HCT116 (cell line): ENCODE data around the gene CRMP1. TPM values are rescaled to one million over a fixed set of nuclear protein-coding genes. Genes with fewer than 3 reads are reported as not detected.

Experiments
- ATAC-seq: fragments of 200-7000 bp; cut with Tn5 transposase; 2 replicates; pipeline ENCODE4 v1.9.1; 2020; ENCODE audit warnings: mild to moderate bottlenecking, moderate library complexity
- BruUV-seq: library from RNA; stranded (reverse); fragments of 400-500 nt; replicated peaks from 2 replicates; lab custom pipeline; 2021; lab: Mats Ljungman, UMichigan
- CTCF ChIA-PET: fragments of 300-600 bp; sonication (Branson Sonifier 250); formaldehyde crosslinking; loops from one replicate; lab custom pipeline; 2021; ENCODE audit warnings: antibody characterized with exemption; lab: Charles Lee
- POLR2A ChIA-PET: fragments of 300-600, 350-600 bp; sonication (Branson Sonifier 250); formaldehyde crosslinking; loops from one replicate; lab custom pipeline; 2021; ENCODE audit warnings: antibody characterized with exemption; lab: Charles Lee
- RAD21 ChIA-PET, 2 experiments: fragments of 300-600 bp; sonication (Branson Sonifier 250); formaldehyde crosslinking; loops; one replicate each; lab custom pipeline; 2023; ENCODE audit warnings: low total read pairs in 2 of 2; ENCODE audit not compliant: uncharacterized antibody in 2 of 2, unreplicated experiment in 2 of 2, low non-redundant PET in 1 of 2; lab: Charles Lee
- DNase-seq: peaks from one replicate; pipeline ENCODE4 v3.0.0-alpha.2; 2010; ENCODE audit warnings: low read depth, low spot score
- H2AFZ ChIP-seq: fragments of 200-600 bp; shearing (Covaris generic), sonication (generic); 2 replicates; pipeline ENCODE4 v1.6.1; 2017; ENCODE audit warnings: low read depth, mixed run types, mixed read lengths, antibody characterized with exemption, low read length; ENCODE audit not compliant: poor library complexity, severe bottlenecking
- H3K27ac ChIP-seq: 2 replicates; pipeline ENCODE4 v1.5.1; 2012; ENCODE audit warnings: low read depth, low read length
- H3K27me3 ChIP-seq: fragments of 200-600 bp; sonication (generic); 2 replicates; pipeline ENCODE4 v1.6.1; 2016; ENCODE audit warnings: mixed run types, low read length, mixed read lengths; ENCODE audit not compliant: insufficient read depth
- H3K36me3 ChIP-seq, 2 experiments: fragments of 200-500 bp in 1 of 2; fragments of 200-600 bp in 1 of 2; sonication (Bioruptor generic) in 1 of 2; sonication (generic) in 1 of 2; 2 replicates each; pipeline versions ENCODE4 v1.5.1 to v1.6.1; 2014 to 2016; ENCODE audit warnings: low read length in 2 of 2, inconsistent platforms in 1 of 2, mixed read lengths in 1 of 2, mixed run types in 1 of 2; ENCODE audit not compliant: insufficient read depth in 2 of 2, control insufficient read depth in 1 of 2
- H3K4me1 ChIP-seq, 2 experiments: fragments of 200-600 bp in 1 of 2; sonication (generic) in 1 of 2; 2 replicates each; pipeline versions ENCODE4 v1.5.1 to v1.6.1; 2012 to 2017; ENCODE audit warnings: low read length in 2 of 2, inconsistent platforms in 1 of 2, mild to moderate bottlenecking in 1 of 2, mixed read lengths in 1 of 2, mixed run types in 1 of 2, moderate library complexity in 1 of 2; ENCODE audit not compliant: insufficient read depth in 2 of 2, control insufficient read depth in 1 of 2
- H3K4me2 ChIP-seq: fragments of 200-600 bp; sonication (generic); 2 replicates; pipeline ENCODE4 v1.6.1; 2017; ENCODE audit warnings: mixed run types, low read length, mixed read lengths
- H3K4me3 ChIP-seq, 2 experiments: fragments of 200-600 bp in 1 of 2; sonication (generic) in 1 of 2; replicated peaks in 1 of 2; 2 replicates each; pipeline ENCODE4 v1.5.1; 2011 to 2016; ENCODE audit warnings: low read length in 2 of 2, control low read depth in 1 of 2, low read depth in 1 of 2, mild to moderate bottlenecking in 1 of 2, mixed read lengths in 1 of 2, mixed run types in 1 of 2
- H3K79me2 ChIP-seq: fragments of 200-600 bp; sonication (generic); 2 replicates; pipeline ENCODE4 v1.6.1; 2017; ENCODE audit warnings: mild to moderate bottlenecking, mixed run types, low read length, moderate library complexity, mixed read lengths; ENCODE audit not compliant: insufficient read depth
- H3K9ac ChIP-seq: fragments of 200-600 bp; sonication (generic); 2 replicates; pipeline ENCODE4 v1.6.1; 2016; ENCODE audit warnings: low read length, mixed read lengths
- H3K9me2 ChIP-seq: fragments of 200-600 bp; sonication (generic), shearing (Covaris generic); 2 replicates; pipeline ENCODE4 v1.6.1; 2017; ENCODE audit warnings: mixed run types, mild to moderate bottlenecking, moderate library complexity; ENCODE audit not compliant: insufficient read depth
- H3K9me3 ChIP-seq, 2 experiments: fragments of 200-500 bp in 1 of 2; fragments of 200-600 bp in 1 of 2; sonication (Bioruptor generic) in 1 of 2; sonication (generic) in 1 of 2; 2 replicates each; pipeline ENCODE4 v1.6.1; 2014 to 2017; ENCODE audit warnings: low read length in 2 of 2, mixed read lengths in 2 of 2, inconsistent platforms in 1 of 2, low read depth in 1 of 2, mild to moderate bottlenecking in 1 of 2, mixed run types in 1 of 2, moderate library complexity in 1 of 2; ENCODE audit not compliant: control insufficient read depth in 1 of 2, insufficient read depth in 1 of 2
- H4K20me1 ChIP-seq: fragments of 200-600 bp; sonication (generic), shearing (Covaris generic); 2 replicates; pipeline ENCODE4 v1.6.1; 2017; ENCODE audit warnings: mixed run types, mild to moderate bottlenecking, moderate library complexity; ENCODE audit not compliant: insufficient read depth
- EGR1 ChIP-seq: IDR thresholded peaks from 2 replicates; pipeline ENCODE4 v1.6.1; 2012; ENCODE audit warnings: low read depth
- EZH2 ChIP-seq: fragments of 200-600 bp; sonication (generic); IDR thresholded peaks from 2 replicates; pipeline ENCODE4 v1.6.1; 2017; ENCODE audit warnings: antibody characterized with exemption, mixed run types
- EZH2phosphoT487 ChIP-seq: fragments of 200-600 bp; IDR thresholded peaks from 2 replicates; pipeline ENCODE4 v1.6.1; 2018; ENCODE audit warnings: antibody characterized with exemption, borderline replicate concordance
- REST ChIP-seq: IDR thresholded peaks from 2 replicates; pipeline ENCODE4 v1.6.1; 2012; ENCODE audit warnings: low read depth
- SIN3A ChIP-seq: IDR thresholded peaks from 2 replicates; pipeline ENCODE4 v1.6.1; 2012; ENCODE audit warnings: low read depth
- SRF ChIP-seq: IDR thresholded peaks from 2 replicates; pipeline ENCODE4 v1.6.1; 2012; ENCODE audit warnings: low read depth
- TCF7L2 ChIP-seq: IDR thresholded peaks from 2 replicates; pipeline ENCODE4 v1.7.0; 2011; ENCODE audit warnings: borderline replicate concordance, inconsistent platforms; ENCODE audit not compliant: insufficient read depth, insufficient read length; ENCODE audit errors: extremely low read depth
- ZFX ChIP-seq: fragments of 450-650 bp; IDR thresholded peaks from 2 replicates; pipeline ENCODE4 v1.6.1; 2017
- ZNF274 ChIP-seq: fragments of 200-500 bp; sonication (Bioruptor generic); IDR thresholded peaks from 2 replicates; pipeline ENCODE4 v1.6.1; 2014; ENCODE audit warnings: mild to moderate bottlenecking, low read depth, low read length, inconsistent platforms
- intact Hi-C: fragments of 100-400 bp; cut with micrococcal nuclease; formaldehyde crosslinking; loops from 2 replicates; pipeline ENCODE4 v1.10.0; 2022
- total RNA-seq: library from RNA; stranded (reverse); gene quantifications from one replicate; pipeline ENCODE4 v1.2.1, GENCODE V29; 2021; ENCODE audit not compliant: unreplicated experiment
- TF ChIP-seq, protein P1 (sequence below), 3 experiments: fragments of 200-600 bp in 1 of 3; sonication (generic) in 1 of 3; IDR thresholded peaks in 2 of 3; conservative IDR thresholded peaks in 1 of 3; 2 replicates each; pipeline ENCODE4 v1.5.1; 2012 to 2017; ENCODE audit warnings: low read depth in 2 of 3, low read length in 2 of 3, antibody characterized with exemption in 1 of 3, borderline replicate concordance in 1 of 3, control low read depth in 1 of 3, mild to moderate bottlenecking in 1 of 3, mixed read lengths in 1 of 3, mixed run types in 1 of 3, moderate library complexity in 1 of 3; ENCODE audit not compliant: insufficient read depth in 1 of 3

Gene CRMP1
- total RNA-seq, 1 experiment from 2014 or later: not detected

GRCh38 chr4:5801696-5802095, 91.2 kb downstream of the CRMP1 start:
- POLR2A ChIA-PET: no interaction called here
- BruUV-seq: no TSS peak
- CTCF ChIA-PET: no interaction called here

More at GRCh38 chr4:5801696-5802095, 91.2 kb downstream of the CRMP1 start:
- no peaks in the 10 kb centered on the region for H3K36me3 ChIP-seq
- H2AFZ ChIP-seq: no peak overlapping the region
- H3K79me2 ChIP-seq: no peaks in the 10 kb centered on the region
- no peak overlapping the region for H3K4me2 ChIP-seq
- no peaks in the 10 kb centered on the region for H3K9me2 ChIP-seq
- H3K27me3 ChIP-seq: no peaks in the 10 kb centered on the region
- no peaks in the 10 kb centered on the region for H3K4me1 ChIP-seq
- no peak overlapping the region for H3K9ac ChIP-seq
- ATAC-seq: no peak
- no peak overlapping the region for H3K27ac ChIP-seq
- no peak for DNase-seq
- H4K20me1 ChIP-seq: no peaks in the 10 kb centered on the region
- no peaks in the 10 kb centered on the region for H3K9me3 ChIP-seq
- no peak overlapping the region for H3K4me3 ChIP-seq
- TF ChIP-seq EZH2phosphoT487 (no peak), SRF (no peak), EZH2 (no peak), SIN3A (no peak), ZFX (no peak), REST (no peak), EGR1 (no peak), ZNF274 (no peak), TCF7L2 (no peak)
- TF ChIP-seq, protein P1, sequence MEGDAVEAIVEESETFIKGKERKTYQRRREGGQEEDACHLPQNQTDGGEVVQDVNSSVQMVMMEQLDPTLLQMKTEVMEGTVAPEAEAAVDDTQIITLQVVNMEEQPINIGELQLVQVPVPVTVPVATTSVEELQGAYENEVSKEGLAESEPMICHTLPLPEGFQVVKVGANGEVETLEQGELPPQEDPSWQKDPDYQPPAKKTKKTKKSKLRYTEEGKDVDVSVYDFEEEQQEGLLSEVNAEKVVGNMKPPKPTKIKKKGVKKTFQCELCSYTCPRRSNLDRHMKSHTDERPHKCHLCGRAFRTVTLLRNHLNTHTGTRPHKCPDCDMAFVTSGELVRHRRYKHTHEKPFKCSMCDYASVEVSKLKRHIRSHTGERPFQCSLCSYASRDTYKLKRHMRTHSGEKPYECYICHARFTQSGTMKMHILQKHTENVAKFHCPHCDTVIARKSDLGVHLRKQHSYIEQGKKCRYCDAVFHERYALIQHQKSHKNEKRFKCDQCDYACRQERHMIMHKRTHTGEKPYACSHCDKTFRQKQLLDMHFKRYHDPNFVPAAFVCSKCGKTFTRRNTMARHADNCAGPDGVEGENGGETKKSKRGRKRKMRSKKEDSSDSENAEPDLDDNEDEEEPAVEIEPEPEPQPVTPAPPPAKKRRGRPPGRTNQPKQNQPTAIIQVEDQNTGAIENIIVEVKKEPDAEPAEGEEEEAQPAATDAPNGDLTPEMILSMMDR (IDR thresholded peaks at IDR 0.05 in 2 of 3, conservative IDR thresholded peaks at IDR 0.05 in 1 of 3; ENCODE audit: borderline replicate concordance in 1 of 3, insufficient read depth in 1 of 3, low read depth in 2 of 3, low read length in 2 of 3): no peak
- intact Hi-C loops: no loop called here
- RAD21 ChIA-PET: no interaction called here
